Measurements from ENCODE around the gene RHOB.

The RHOB gene

GRCh38 chr2:20474757-20475566 is 28.1 kb downstream of the RHOB start:
- Histone ChIP-seq H3K4me1 (ENCODE audit: control insufficient read depth in 2 of 2, insufficient read depth in 1 of 2, low read depth in 1 of 2, low read length in 2 of 2) (peaks cover 18 to 22% of the 10 kb centered on the region in 2 donors), H3K36me3 (replicated peaks in 1 of 2; ENCODE audit: control insufficient read depth in 2 of 2, insufficient read depth in 2 of 2, low read length in 2 of 2) (no peaks in the 10 kb centered on the region), H2BK12ac (ENCODE audit: low read length) (no peak overlapping the region), H3K9me3 (replicated peaks in 1 of 2; ENCODE audit: control insufficient read depth in 2 of 2, insufficient read depth in 1 of 2, low read depth in 1 of 2, low read length in 2 of 2) (peaks cover 0 to 9% of the 10 kb centered on the region in 2 donors), H3K23ac (ENCODE audit: low read depth, low read length, poor library complexity) (no peak overlapping the region), H3K27ac (replicated peaks; ENCODE audit: low read length) (peak overlapping the region; percentile 34), H2BK15ac (ENCODE audit: low read length) (no peak overlapping the region), H3K18ac (ENCODE audit: low read length) (peak overlapping the region; percentile 2), H2AK5ac (ENCODE audit: low read depth, low read length) (no peak overlapping the region), H2BK5ac (ENCODE audit: low read length) (no peak overlapping the region), H3K9ac (ENCODE audit: low read depth, low read length, poor library complexity) (no peak overlapping the region), H3K4me2 (ENCODE audit: insufficient read depth, low read length, poor library complexity, severe bottlenecking) (no peak overlapping the region), H3K79me1 (ENCODE audit: low read depth, low read length) (no peaks in the 10 kb centered on the region), H4K8ac (ENCODE audit: low read depth, low read length) (no peak overlapping the region), H3K4ac (ENCODE audit: low read length) (no peak overlapping the region), H3K14ac (ENCODE audit: low read length) (no peak overlapping the region), H2BK120ac (ENCODE audit: low read depth, low read length) (no peak overlapping the region), H3K4me3 (ENCODE audit: low read length in 2 of 2) (no peak overlapping the region), H3K27me3 (ENCODE audit: control insufficient read depth in 3 of 3, insufficient read depth in 3 of 3, low read depth in 1 of 3, low read length in 3 of 3) (no peaks in the 10 kb centered on the region), H4K91ac (ENCODE audit: low read depth, low read length, poor library complexity) (no peak overlapping the region), H2AFZ (ENCODE audit: low read length) (peak overlapping the region; percentile 55)
- WGBS, 2 donors (ENCODE audit: extremely low coverage in 2 of 2, insufficient read length in 2 of 2, insufficient replicate concordance in 1 of 2) = no CpG with 5 or more reads among the region's 7 CpGs
- no peak for DNase-seq (ENCODE audit: low spot score)

- H3K4ac ChIP-seq (ENCODE audit: low read length) = no peak overlapping the region
- H2AK5ac ChIP-seq (ENCODE audit: low read depth, low read length) = no peak overlapping the region
- no peak overlapping the region for H3K23ac ChIP-seq (ENCODE audit: low read depth, low read length, poor library complexity)
- H3K4me2 ChIP-seq (ENCODE audit: insufficient read depth, low read length, poor library complexity, severe bottlenecking) = no peak overlapping the region
- no peak overlapping the region for H3K9ac ChIP-seq (ENCODE audit: low read depth, low read length, poor library complexity)
- H3K14ac ChIP-seq (ENCODE audit: low read length) = no peak overlapping the region
- H2BK12ac ChIP-seq (ENCODE audit: low read length) = no peak overlapping the region
- no peak overlapping the region for H3K27ac ChIP-seq (replicated peaks; ENCODE audit: low read length)
- no peak overlapping the region for H3K18ac ChIP-seq (ENCODE audit: low read length)
- no peak overlapping the region for H2BK5ac ChIP-seq (ENCODE audit: low read length)
- H4K8ac ChIP-seq (ENCODE audit: low read depth, low read length) = no peak overlapping the region
- no peaks in the 10 kb centered on the region for H3K36me3 ChIP-seq (replicated peaks in 1 of 2; ENCODE audit: control insufficient read depth in 2 of 2, insufficient read depth in 2 of 2, low read length in 2 of 2)
- WGBS, 2 donors (ENCODE audit: extremely low coverage in 2 of 2, insufficient read length in 2 of 2, insufficient replicate concordance in 1 of 2) = no CpG with 5 or more reads among the region's 3 CpGs
- no peak overlapping the region for H2BK120ac ChIP-seq (ENCODE audit: low read depth, low read length)
- no peak overlapping the region for H2BK15ac ChIP-seq (ENCODE audit: low read length)
- no peaks in the 10 kb centered on the region for H3K79me1 ChIP-seq (ENCODE audit: low read depth, low read length)
- H4K91ac ChIP-seq (ENCODE audit: low read depth, low read length, poor library complexity) = no peak overlapping the region
- DNase-seq (ENCODE audit: low spot score) = no peak
- H3K9me3 ChIP-seq (replicated peaks in 1 of 2; ENCODE audit: control insufficient read depth in 2 of 2, insufficient read depth in 1 of 2, low read depth in 1 of 2, low read length in 2 of 2) = peaks cover 0 to 9% of the 10 kb centered on the region in 2 donors
- no peak overlapping the region for H3K4me3 ChIP-seq (ENCODE audit: low read length in 2 of 2)
- no peaks in the 10 kb centered on the region for H3K27me3 ChIP-seq (ENCODE audit: control insufficient read depth in 3 of 3, insufficient read depth in 3 of 3, low read depth in 1 of 3, low read length in 3 of 3)
- no peak overlapping the region for H2AFZ ChIP-seq (ENCODE audit: low read length)
- H3K4me1 ChIP-seq (ENCODE audit: control insufficient read depth in 2 of 2, insufficient read depth in 1 of 2, low read depth in 1 of 2, low read length in 2 of 2) = peaks cover 19 to 22% of the 10 kb centered on the region in 2 donors
Measured at GRCh38 chr2:20475567-20475952, 28.7 kb downstream of the RHOB start.

GRCh38 chr2:20476481-20476880 is 29.6 kb downstream of the RHOB start:
- no peak for DNase-seq (ENCODE audit: low spot score)
- H3K9ac ChIP-seq (ENCODE audit: low read depth, low read length, poor library complexity) = no peak overlapping the region
- no peak overlapping the region for H3K18ac ChIP-seq (ENCODE audit: low read length)
- H3K9me3 ChIP-seq (replicated peaks in 1 of 2; ENCODE audit: control insufficient read depth in 2 of 2, insufficient read depth in 1 of 2, low read depth in 1 of 2, low read length in 2 of 2) = peaks cover 0 to 9% of the 10 kb centered on the region in 2 donors
- no peak overlapping the region for H3K4ac ChIP-seq (ENCODE audit: low read length)
- H3K4me3 ChIP-seq (ENCODE audit: low read length in 2 of 2) = no peak overlapping the region
- H3K23ac ChIP-seq (ENCODE audit: low read depth, low read length, poor library complexity) = no peak overlapping the region
- no peaks in the 10 kb centered on the region for H3K79me1 ChIP-seq (ENCODE audit: low read depth, low read length)
- no peak overlapping the region for H2BK120ac ChIP-seq (ENCODE audit: low read depth, low read length)
- no peak overlapping the region for H2BK15ac ChIP-seq (ENCODE audit: low read length)
- no peak overlapping the region for H2AFZ ChIP-seq (ENCODE audit: low read length)
- no peak overlapping the region for H3K14ac ChIP-seq (ENCODE audit: low read length)
- H3K36me3 ChIP-seq (replicated peaks in 1 of 2; ENCODE audit: control insufficient read depth in 2 of 2, insufficient read depth in 2 of 2, low read length in 2 of 2) = no peaks in the 10 kb centered on the region
- no peak overlapping the region for H2BK5ac ChIP-seq (ENCODE audit: low read length)
- peaks cover 19 to 22% of the 10 kb centered on the region in 2 donors for H3K4me1 ChIP-seq (ENCODE audit: control insufficient read depth in 2 of 2, insufficient read depth in 1 of 2, low read depth in 1 of 2, low read length in 2 of 2)
- no peak overlapping the region for H2AK5ac ChIP-seq (ENCODE audit: low read depth, low read length)
- H3K27ac ChIP-seq (replicated peaks; ENCODE audit: low read length) = no peak overlapping the region
- WGBS, 2 donors (ENCODE audit: extremely low coverage in 2 of 2, insufficient read length in 2 of 2, insufficient replicate concordance in 1 of 2) = no CpG with 5 or more reads among the region's 1 CpG
- no peak overlapping the region for H4K8ac ChIP-seq (ENCODE audit: low read depth, low read length)
- H3K4me2 ChIP-seq (ENCODE audit: insufficient read depth, low read length, poor library complexity, severe bottlenecking) = no peak overlapping the region
- no peak overlapping the region for H2BK12ac ChIP-seq (ENCODE audit: low read length)
- no peaks in the 10 kb centered on the region for H3K27me3 ChIP-seq (ENCODE audit: control insufficient read depth in 3 of 3, insufficient read depth in 3 of 3, low read depth in 1 of 3, low read length in 3 of 3)
- no peak overlapping the region for H4K91ac ChIP-seq (ENCODE audit: low read depth, low read length, poor library complexity)

DNA sequence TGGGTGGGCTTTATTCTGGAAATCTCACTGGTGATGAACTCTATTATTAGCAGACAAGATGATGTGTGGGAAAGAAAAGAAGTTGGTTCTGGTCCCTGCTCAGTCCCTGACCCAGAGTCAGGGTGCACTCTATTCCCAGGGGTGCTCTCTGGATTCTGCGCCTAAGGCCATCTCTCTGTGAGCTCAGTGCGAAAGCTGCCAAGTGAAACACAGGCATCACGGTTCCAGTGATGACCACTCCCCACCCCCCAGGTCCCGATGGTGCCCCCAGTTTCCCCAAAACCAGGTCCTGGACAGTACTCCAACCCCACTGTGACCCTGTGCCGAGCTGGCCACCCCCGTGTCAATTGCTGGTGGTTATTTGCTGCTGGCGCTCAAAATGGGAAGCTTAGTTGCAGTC is 30.1 kb downstream of the RHOB start:
- peaks cover 19 to 22% of the 10 kb centered on the region in 2 donors for H3K4me1 ChIP-seq (ENCODE audit: control insufficient read depth in 2 of 2, insufficient read depth in 1 of 2, low read depth in 1 of 2, low read length in 2 of 2)
- H3K4me2 ChIP-seq (ENCODE audit: insufficient read depth, low read length, poor library complexity, severe bottlenecking) = no peak overlapping the region
- no peak overlapping the region for H3K27ac ChIP-seq (replicated peaks; ENCODE audit: low read length)
- peak overlapping the region; percentile 56 for H3K18ac ChIP-seq (ENCODE audit: low read length)
- no peak overlapping the region for H4K8ac ChIP-seq (ENCODE audit: low read depth, low read length)
- no peak overlapping the region for H2BK12ac ChIP-seq (ENCODE audit: low read length)
- WGBS, 2 donors (ENCODE audit: extremely low coverage in 2 of 2, insufficient read length in 2 of 2, insufficient replicate concordance in 1 of 2) = no CpG with 5 or more reads among the region's 7 CpGs
- no peaks in the 10 kb centered on the region for H3K79me1 ChIP-seq (ENCODE audit: low read depth, low read length)
- no peaks in the 10 kb centered on the region for H3K27me3 ChIP-seq (ENCODE audit: control insufficient read depth in 3 of 3, insufficient read depth in 3 of 3, low read depth in 1 of 3, low read length in 3 of 3)
- no peak overlapping the region for H2AFZ ChIP-seq (ENCODE audit: low read length)
- H3K9me3 ChIP-seq (replicated peaks in 1 of 2; ENCODE audit: control insufficient read depth in 2 of 2, insufficient read depth in 1 of 2, low read depth in 1 of 2, low read length in 2 of 2) = peaks cover 0 to 9% of the 10 kb centered on the region in 2 donors
- no peak overlapping the region for H3K4me3 ChIP-seq (ENCODE audit: low read length in 2 of 2)
- no peak overlapping the region for H3K23ac ChIP-seq (ENCODE audit: low read depth, low read length, poor library complexity)
- H4K91ac ChIP-seq (ENCODE audit: low read depth, low read length, poor library complexity) = no peak overlapping the region
- no peak overlapping the region for H2BK15ac ChIP-seq (ENCODE audit: low read length)
- no peaks in the 10 kb centered on the region for H3K36me3 ChIP-seq (replicated peaks in 1 of 2; ENCODE audit: control insufficient read depth in 2 of 2, insufficient read depth in 2 of 2, low read length in 2 of 2)
- no peak overlapping the region for H3K4ac ChIP-seq (ENCODE audit: low read length)
- no peak overlapping the region for H3K14ac ChIP-seq (ENCODE audit: low read length)
- no peak overlapping the region for H3K9ac ChIP-seq (ENCODE audit: low read depth, low read length, poor library complexity)
- no peak overlapping the region for H2BK120ac ChIP-seq (ENCODE audit: low read depth, low read length)
- H2BK5ac ChIP-seq (ENCODE audit: low read length) = no peak overlapping the region
- H2AK5ac ChIP-seq (ENCODE audit: low read depth, low read length) = no peak overlapping the region
- DNase-seq (ENCODE audit: low spot score) = no peak

Measured in neuronal stem cell (in vitro differentiated cells).